Caco-2 (cell line): ENCODE measurements around the gene GHITM. TPM values are rescaled to one million over a fixed set of nuclear protein-coding genes. Genes with fewer than 3 reads are reported as not detected.

Experiments used
- BruUV-seq: library from RNA; stranded (reverse); fragments of 400-500 nt; replicated peaks from 2 replicates; lab custom pipeline; 2021; lab: Mats Ljungman, UMichigan
- CTCF ChIA-PET: fragments of 300-600 bp; sonication (Branson Sonifier 250); formaldehyde crosslinking; loops from one replicate; lab custom pipeline; 2022; ENCODE audit warnings: antibody characterized with exemption; lab: Charles Lee
- POLR2A ChIA-PET: fragments of 300-600 bp; sonication (Branson Sonifier 250); formaldehyde crosslinking; loops from one replicate; lab custom pipeline; 2022; ENCODE audit warnings: antibody characterized with exemption; lab: Charles Lee
- DNase-seq, 2 experiments: peaks; one replicate each; pipeline versions ENCODE4 v3.0.0 to v3.0.0-alpha.2; 2020 to 2022
- H3K27me3 ChIP-seq: replicated peaks from 2 replicates; pipeline ENCODE4 v1.6.0; 2011; ENCODE audit warnings: low read length; ENCODE audit not compliant: control insufficient read depth, insufficient read depth
- H3K36me3 ChIP-seq: 2 replicates; pipeline ENCODE4 v1.5.1; 2011; ENCODE audit warnings: low read length; ENCODE audit not compliant: control insufficient read depth, insufficient read depth
- H3K4me1 ChIP-seq: fragments of 250-450 bp; sonication (Bioruptor Pico); 2 replicates; pipeline ENCODE4 v1.5.1; 2020; ENCODE audit warnings: mild to moderate bottlenecking
- H3K4me3 ChIP-seq: 2 replicates; pipeline ENCODE4 v1.5.1; 2011; ENCODE audit warnings: low read depth, mild to moderate bottlenecking, control low read depth, low read length
- H3K9me3 ChIP-seq: fragments of 250-450 bp; sonication (Bioruptor Pico); 2 replicates; pipeline ENCODE4 v1.5.1; 2020; ENCODE audit warnings: mild to moderate bottlenecking, moderate library complexity
- H3K27ac Mint-ChIP-seq: one replicate; pipeline ENCODE4 v1.8.0; 2022; ENCODE audit warnings: mixed read lengths; ENCODE audit not compliant: unreplicated experiment
- H3K27me3 Mint-ChIP-seq: one replicate; pipeline ENCODE4 v1.8.0; 2022; ENCODE audit warnings: mixed read lengths; ENCODE audit not compliant: insufficient read depth, unreplicated experiment
- H3K36me3 Mint-ChIP-seq: one replicate; pipeline ENCODE4 v1.8.0; 2022; ENCODE audit warnings: mild to moderate bottlenecking, mixed read lengths; ENCODE audit not compliant: insufficient read depth, unreplicated experiment
- H3K4me1 Mint-ChIP-seq: one replicate; pipeline ENCODE4 v1.8.0; 2022; ENCODE audit warnings: low read depth, mixed read lengths; ENCODE audit not compliant: unreplicated experiment
- H3K4me3 Mint-ChIP-seq: one replicate; pipeline ENCODE4 v1.8.0; 2022; ENCODE audit warnings: mild to moderate bottlenecking, moderate library complexity, mixed read lengths; ENCODE audit not compliant: unreplicated experiment
- H3K9me3 Mint-ChIP-seq: one replicate; pipeline ENCODE4 v1.8.0; 2022; ENCODE audit warnings: mixed read lengths; ENCODE audit not compliant: unreplicated experiment
- CTCF ChIP-seq, 2 experiments: fragments of 200-600 bp in 1 of 2; IDR thresholded peaks; 1 replicate in 1 of 2; 2 replicates in 1 of 2; pipeline versions ENCODE4 v1.5.1 to v1.8.0; 2011 to 2022; ENCODE audit warnings: antibody characterized with exemption in 1 of 2, control low read depth in 1 of 2, inconsistent platforms in 1 of 2, low read depth in 1 of 2, low read length in 1 of 2, mild to moderate bottlenecking in 1 of 2, moderate library complexity in 1 of 2; ENCODE audit not compliant: insufficient read depth in 1 of 2, severe bottlenecking in 1 of 2, unreplicated experiment in 1 of 2
- intact Hi-C: fragments of 100-400 bp; cut with micrococcal nuclease; formaldehyde crosslinking; loops from one replicate; pipeline ENCODE4 v1.10.0; 2022; ENCODE audit not compliant: unreplicated experiment
- total RNA-seq: library from RNA; stranded (reverse); gene quantifications from 2 replicates; pipeline ENCODE4 v1.2.3, GENCODE V29; 2022

GHITM gene
- total RNA-seq, 1 experiment from 2014 or later: 255 TPM

DNA sequence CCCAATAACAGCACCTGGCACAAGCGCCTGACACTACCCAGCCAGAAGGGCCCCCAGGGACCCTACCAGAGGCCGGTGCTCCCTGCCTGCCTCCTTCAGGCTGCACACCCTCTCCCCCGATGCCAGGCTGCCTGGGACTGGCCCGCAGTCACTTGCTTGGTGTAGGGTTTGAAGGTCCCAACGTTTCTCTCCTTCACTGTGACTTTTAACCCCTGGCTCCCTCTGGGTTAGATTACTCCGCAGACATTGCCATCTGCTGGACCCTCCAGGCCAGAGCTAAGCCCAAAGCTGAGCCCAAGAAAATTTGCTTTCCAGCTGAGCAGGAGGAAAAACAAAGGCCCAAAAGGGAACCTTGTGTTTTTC, 61.9 kb downstream of the GHITM start:
- Mint-ChIP-seq H3K36me3 (no peaks in the 10 kb centered on the region), H3K9me3 (no peaks in the 10 kb centered on the region), H3K27me3 (peaks cover 32% of the 10 kb centered on the region), H3K4me3 (no peak overlapping the region), H3K27ac (no peak overlapping the region), H3K4me1 (no peaks in the 10 kb centered on the region)
- peak in 1 of 2 experiments; percentile 19 for DNase-seq
- intact Hi-C loops: no loop called here
- no peaks in the 10 kb centered on the region for H3K36me3 ChIP-seq
- no peaks in the 10 kb centered on the region for H3K4me1 ChIP-seq
- H3K4me3 ChIP-seq: no peak overlapping the region
- no TSS peak for BruUV-seq
- ChIA-PET CTCF (no interaction called here), POLR2A (no interaction called here)
- H3K9me3 ChIP-seq: no peaks in the 10 kb centered on the region
- peaks cover 1% of the 10 kb centered on the region for H3K27me3 ChIP-seq
- TF ChIP-seq CTCF (IDR thresholded peaks at IDR 0.05; ENCODE audit: insufficient read depth in 1 of 2, low read depth in 1 of 2, low read length in 1 of 2, severe bottlenecking in 1 of 2, unreplicated experiment in 1 of 2): peak in 1 of 2 experiments; percentile 15

GRCh38 chr10:84201682-84202081, 62.4 kb downstream of the GHITM start:
- H3K27me3 Mint-ChIP-seq: peaks cover 31% of the 10 kb centered on the region
- peak in 1 of 2 experiments; percentile 13 for DNase-seq
- ChIA-PET CTCF (no interaction called here), POLR2A (no interaction called here)
- intact Hi-C loops: no loop called here
- H3K4me3 ChIP-seq: no peak overlapping the region
- no peaks in the 10 kb centered on the region for H3K9me3 ChIP-seq
- H3K27ac Mint-ChIP-seq: no peak overlapping the region
- no peaks in the 10 kb centered on the region for H3K4me1 Mint-ChIP-seq
- H3K4me1 ChIP-seq: no peaks in the 10 kb centered on the region
- peaks cover 1% of the 10 kb centered on the region; the same call in 1 of the 2 replicates for H3K27me3 ChIP-seq
- no peaks in the 10 kb centered on the region for H3K9me3 Mint-ChIP-seq
- H3K36me3 Mint-ChIP-seq: no peaks in the 10 kb centered on the region
- no peak for TF ChIP-seq CTCF (IDR thresholded peaks at IDR 0.05; ENCODE audit: insufficient read depth in 1 of 2, low read depth in 1 of 2, low read length in 1 of 2, severe bottlenecking in 1 of 2, unreplicated experiment in 1 of 2)
- no TSS peak for BruUV-seq
- no peak overlapping the region for H3K4me3 Mint-ChIP-seq
- no peaks in the 10 kb centered on the region for H3K36me3 ChIP-seq

DNA sequence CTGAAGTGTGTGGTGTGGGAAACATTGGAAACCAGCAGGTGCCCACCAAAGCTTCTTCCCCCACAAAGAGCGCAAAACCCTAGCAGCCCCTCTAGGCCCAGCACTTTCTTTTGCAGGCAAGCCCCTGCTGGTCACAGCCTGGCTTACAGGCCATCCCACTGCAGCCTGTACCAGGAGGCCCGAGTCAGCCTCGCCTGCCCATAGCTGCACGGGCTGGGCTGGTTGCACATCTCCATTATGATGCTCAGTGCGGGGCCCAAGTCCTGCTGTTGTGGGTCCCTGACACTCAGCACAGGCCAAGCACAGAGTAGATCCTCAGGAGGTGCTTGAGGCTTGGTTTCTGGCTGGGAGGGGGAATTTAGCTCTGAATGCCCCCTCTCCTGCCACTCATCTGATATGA, 63.0 kb downstream of the GHITM start:
- no TSS peak for BruUV-seq
- H3K36me3 ChIP-seq: no peaks in the 10 kb centered on the region
- Mint-ChIP-seq H3K27me3 (peaks cover 32% of the 10 kb centered on the region), H3K36me3 (no peaks in the 10 kb centered on the region), H3K4me1 (no peaks in the 10 kb centered on the region), H3K9me3 (no peaks in the 10 kb centered on the region), H3K4me3 (no peak overlapping the region), H3K27ac (no peak overlapping the region)
- CTCF ChIA-PET: interaction anchor here (0.6 kb wide), 1 partner anchor 8 kb away, joined by 3 read pairs; no protein-coding TSS in a partner anchor
- no peaks in the 10 kb centered on the region for H3K4me1 ChIP-seq
- no peak for TF ChIP-seq CTCF (IDR thresholded peaks at IDR 0.05; ENCODE audit: insufficient read depth in 1 of 2, low read depth in 1 of 2, low read length in 1 of 2, severe bottlenecking in 1 of 2, unreplicated experiment in 1 of 2)
- DNase-seq: no peak
- H3K9me3 ChIP-seq: no peaks in the 10 kb centered on the region
- intact Hi-C loops: no loop called here
- H3K4me3 ChIP-seq: no peak overlapping the region
- peaks cover 1% of the 10 kb centered on the region; the same call in 1 of the 2 replicates for H3K27me3 ChIP-seq
- POLR2A ChIA-PET: no interaction called here

Other genes with a start within 250 kb of the GHITM start
- gene GPR15LG, start 34.3 kb downstream of the GHITM start, total RNA-seq: not detected in 2 replicates
- gene CDHR1, start 55.0 kb downstream of the GHITM start, total RNA-seq: 0.21 TPM in 1 of 2 replicates, not detected in the other
- gene LRIT2, start 86.0 kb downstream of the GHITM start, total RNA-seq: not detected in 2 replicates
- not detected in 2 replicates for gene LRIT1, start 102.0 kb downstream of the GHITM start, total RNA-seq
- not detected in 2 replicates for gene RGR, start 105.5 kb downstream of the GHITM start, total RNA-seq
- 23.1 and 28.3 TPM in 2 replicates for gene CCSER2, start 189.1 kb downstream of the GHITM start, total RNA-seq